H1 (cell line): Measurements from ENCODE around the gene SIPA1L3. TPM values are rescaled to one million over a fixed set of nuclear protein-coding genes. Genes with fewer than 3 reads are reported as not detected.

ENCODE experiments used
- CTCF ChIA-PET: fragments of 300-600 bp; sonication (Branson Sonifier 250); formaldehyde crosslinking; loops from one replicate; lab custom pipeline; 2021; ENCODE audit not compliant: partially characterized antibody; lab: Charles Lee
- POLR2A ChIA-PET: fragments of 300-600 bp; sonication (Branson Sonifier 250); formaldehyde crosslinking; loops from one replicate; lab custom pipeline; 2021; ENCODE audit warnings: inconsistent platforms; ENCODE audit not compliant: partially characterized antibody; lab: Charles Lee
- DNase-seq, 2 experiments: peaks; one replicate each; pipeline versions ENCODE4 v3.0.0 to v3.0.0-alpha.2; 2010 to 2022; ENCODE audit warnings: low spot score in 2 of 2, low read depth in 1 of 2, mixed read lengths in 1 of 2
- FAIRE-seq: peaks from 2 replicates; lab custom pipeline; 2011; peaks lifted over from hg19 to GRCh38; lab: Jason Lieb, UNC
- H2AFZ ChIP-seq: 2 replicates; pipeline ENCODE4 v1.8.1; 2012; ENCODE audit warnings: low read length, inconsistent platforms
- H2AK5ac ChIP-seq: 2 replicates; pipeline ENCODE4 v1.6.1; 2013; ENCODE audit warnings: low read depth, low read length
- H2BK120ac ChIP-seq: replicated peaks from 2 replicates; pipeline ENCODE3; 2013; ENCODE audit warnings: low read depth, low read length, inconsistent platforms
- H2BK12ac ChIP-seq: 2 replicates; pipeline ENCODE4 v1.6.1; 2013; ENCODE audit warnings: low read depth, low read length
- H2BK15ac ChIP-seq: 2 replicates; pipeline ENCODE4 v1.6.1; 2013; ENCODE audit warnings: low read length
- H2BK20ac ChIP-seq: 2 replicates; pipeline ENCODE4 v1.6.1; 2013; ENCODE audit warnings: low read length
- H2BK5ac ChIP-seq: 2 replicates; pipeline ENCODE4 v1.6.1; 2013; ENCODE audit warnings: low read depth, low read length
- H3K14ac ChIP-seq: 2 replicates; pipeline ENCODE4 v1.6.1; 2013; ENCODE audit warnings: inconsistent platforms; ENCODE audit not compliant: insufficient read length
- H3K18ac ChIP-seq: 2 replicates; pipeline ENCODE4 v1.6.1; 2013; ENCODE audit warnings: low read length; ENCODE audit errors: extremely low read depth
- H3K23ac ChIP-seq: 2 replicates; pipeline ENCODE4 v1.6.1; 2013; ENCODE audit warnings: inconsistent platforms; ENCODE audit not compliant: insufficient read length
- H3K23me2 ChIP-seq: 2 replicates; pipeline ENCODE4 v1.6.1; 2013; ENCODE audit warnings: low read depth, low read length
- H3K27ac ChIP-seq: 2 replicates; pipeline ENCODE4 v1.6.1; 2011; ENCODE audit warnings: low read depth, low read length, inconsistent platforms
- H3K27me3 ChIP-seq, 4 experiments: replicated peaks in 1 of 4; 1 replicate in 1 of 4; 2 replicates in 3 of 4; pipeline versions ENCODE4 v1.6.1 to v1.8.1; 2011 to 2013; ENCODE audit warnings: low read length in 3 of 4, mild to moderate bottlenecking in 3 of 4, inconsistent platforms in 2 of 4, mixed read lengths in 2 of 4, moderate library complexity in 1 of 4; ENCODE audit not compliant: control insufficient read depth in 3 of 4, insufficient read depth in 3 of 4; ENCODE audit errors: extremely low read depth in 1 of 4
- H3K36me3 ChIP-seq, 4 experiments: 2 replicates each; pipeline versions ENCODE4 v1.6.1 to v1.8.1; 2011 to 2013; ENCODE audit warnings: mild to moderate bottlenecking in 4 of 4, low read length in 3 of 4, moderate library complexity in 2 of 4, control low read depth in 1 of 4, inconsistent platforms in 1 of 4; ENCODE audit not compliant: insufficient read depth in 4 of 4, control insufficient read depth in 2 of 4
- H3K4ac ChIP-seq: replicated peaks from 2 replicates; pipeline ENCODE3; 2013; ENCODE audit warnings: low read length, low read depth, mixed read lengths, inconsistent platforms; ENCODE audit not compliant: insufficient read length
- H3K4me1 ChIP-seq, 4 experiments: replicated peaks in 1 of 4; 1 replicate in 1 of 4; 2 replicates in 3 of 4; pipeline versions ENCODE4 v1.6.1 to v1.8.1; 2011 to 2013; ENCODE audit warnings: low read length in 3 of 4, inconsistent platforms in 2 of 4, mixed read lengths in 1 of 4; ENCODE audit not compliant: insufficient read depth in 4 of 4, control insufficient read depth in 3 of 4
- H3K4me2 ChIP-seq, 2 experiments: 2 replicates each; pipeline versions ENCODE4 v1.6.1 to v1.8.1; 2011 to 2013; ENCODE audit warnings: low read depth in 2 of 2, low read length in 2 of 2, control low read depth in 1 of 2, inconsistent platforms in 1 of 2, mild to moderate bottlenecking in 1 of 2; ENCODE audit not compliant: insufficient read depth in 1 of 2
- H3K4me3 ChIP-seq, 4 experiments: fragments of 200-600, 300-600 bp in 1 of 4; sonication (generic), shearing (Covaris generic), sonication (Bioruptor Twin) in 1 of 4; 2 replicates each; pipeline versions ENCODE4 v1.5.1 to v1.8.1; 2011 to 2016; ENCODE audit warnings: low read length in 4 of 4, low read depth in 3 of 4, control low read depth in 2 of 4, inconsistent platforms in 2 of 4, mild to moderate bottlenecking in 2 of 4, mixed read lengths in 1 of 4, moderate library complexity in 1 of 4; ENCODE audit not compliant: insufficient read depth in 2 of 4; ENCODE audit errors: extremely low read depth in 1 of 4
- H3K56ac ChIP-seq: replicated peaks from 2 replicates; pipeline ENCODE3; 2013; ENCODE audit warnings: low read depth, mild to moderate bottlenecking, mixed read lengths, low read length, inconsistent platforms; ENCODE audit not compliant: insufficient read length
- H3K79me1 ChIP-seq: 2 replicates; pipeline ENCODE4 v1.6.1; 2013; ENCODE audit warnings: low read depth, low read length, control low read depth
- H3K79me2 ChIP-seq, 2 experiments: 2 replicates each; pipeline versions ENCODE4 v1.6.1 to v1.8.1; 2012 to 2013; ENCODE audit warnings: low read length in 2 of 2, mild to moderate bottlenecking in 2 of 2, inconsistent platforms in 1 of 2; ENCODE audit not compliant: insufficient read depth in 2 of 2, control insufficient read depth in 1 of 2
- H3K9ac ChIP-seq, 4 experiments: replicated peaks in 1 of 4; 1 replicate in 1 of 4; 2 replicates in 3 of 4; pipeline versions ENCODE4 v1.6.1 to v1.8.1; 2011 to 2013; ENCODE audit warnings: low read depth in 3 of 4, low read length in 3 of 4, control low read depth in 2 of 4, mild to moderate bottlenecking in 2 of 4, moderate library complexity in 2 of 4, inconsistent platforms in 1 of 4; ENCODE audit errors: extremely low read depth in 1 of 4
- H3K9me3 ChIP-seq, 2 experiments: 2 replicates each; pipeline versions ENCODE4 v1.6.1 to v1.8.1; 2012 to 2013; ENCODE audit warnings: mild to moderate bottlenecking in 2 of 2, moderate library complexity in 2 of 2, control low read depth in 1 of 2, inconsistent platforms in 1 of 2, low read depth in 1 of 2, low read length in 1 of 2, mixed read lengths in 1 of 2; ENCODE audit not compliant: insufficient read depth in 2 of 2
- H4K20me1 ChIP-seq, 2 experiments: replicated peaks in 1 of 2; 2 replicates each; pipeline versions ENCODE3 to v1.8.1; 2011 to 2013; ENCODE audit warnings: inconsistent platforms in 2 of 2, low read length in 2 of 2, mild to moderate bottlenecking in 1 of 2; ENCODE audit not compliant: insufficient read depth in 2 of 2, control insufficient read depth in 1 of 2
- H4K5ac ChIP-seq: 2 replicates; pipeline ENCODE4 v1.6.1; 2013; ENCODE audit warnings: low read length, low read depth, mixed read lengths, inconsistent platforms; ENCODE audit not compliant: insufficient read length
- H4K8ac ChIP-seq: 2 replicates; pipeline ENCODE4 v1.8.0; 2013; ENCODE audit warnings: mild to moderate bottlenecking, moderate library complexity, low read length, inconsistent platforms; ENCODE audit not compliant: insufficient read depth; ENCODE audit errors: extremely low read depth
- H4K91ac ChIP-seq: replicated peaks from 2 replicates; pipeline ENCODE3; 2013; ENCODE audit warnings: low read length, mixed read lengths, inconsistent platforms; ENCODE audit not compliant: insufficient read length
- POLR2AphosphoS5 ChIP-seq: IDR thresholded peaks from 2 replicates; pipeline ENCODE4 v1.6.1; 2011; ENCODE audit warnings: low read depth, low read length
- WGBS, 2 experiments: shearing (Covaris generic) in 1 of 2; methylation state at CpG; one replicate each; pipeline versions ENCODE4 v1.1.6 to v1.1.7; 2013 to 2015; ENCODE audit warnings: low lambda C conversion rate in 2 of 2, mixed read lengths in 2 of 2, inconsistent platforms in 1 of 2, low coverage in 1 of 2, missing lambda C conversion rate in 1 of 2; ENCODE audit not compliant: insufficient replicate concordance in 2 of 2, insufficient coverage in 1 of 2, insufficient read length in 1 of 2; ENCODE audit errors: extremely low coverage in 1 of 2, missing lambda C conversion rate in 1 of 2; 5-methylcytosine and 5-hydroxymethylcytosine counted together
- polyA plus RNA-seq, 7 experiments: library from polyadenylated mRNA; depleted of rRNA in 3 of 7; stranded (reverse) in 5 of 7; unstranded in 2 of 7; fragments of >200 nt in 5 of 7; fragments of 200-250 nt in 2 of 7; gene quantifications; 1 replicate in 5 of 7; 2 replicates in 1 of 7; 4 replicates in 1 of 7; pipeline versions ENCODE4 v1.2.1 to v1.2.3, GENCODE V29; 2011 to 2013; ENCODE audit warnings: missing spikeins in 2 of 7, mixed read lengths in 2 of 7
- total RNA-seq: library from RNA; stranded (reverse); fragmentation: NEBNext Ultra II Directional; extraction: Animal tissue kit (Norgen Biotek cat#: 25700); gene quantifications from 2 replicates; pipeline ENCODE4 v1.2.1, GENCODE V29; 2021
- TF ChIP-seq, protein P1 (sequence below): IDR thresholded peaks from 2 replicates; pipeline ENCODE4 v1.6.1; 2012; ENCODE audit warnings: inconsistent platforms

The SIPA1L3 gene
- total and polyA plus RNA-seq, 2 of the 8 experiments (the other 6 are each of a cell fraction or from before 2014, with no cell fraction given), result 15.0 to 54.9 TPM

DNA sequence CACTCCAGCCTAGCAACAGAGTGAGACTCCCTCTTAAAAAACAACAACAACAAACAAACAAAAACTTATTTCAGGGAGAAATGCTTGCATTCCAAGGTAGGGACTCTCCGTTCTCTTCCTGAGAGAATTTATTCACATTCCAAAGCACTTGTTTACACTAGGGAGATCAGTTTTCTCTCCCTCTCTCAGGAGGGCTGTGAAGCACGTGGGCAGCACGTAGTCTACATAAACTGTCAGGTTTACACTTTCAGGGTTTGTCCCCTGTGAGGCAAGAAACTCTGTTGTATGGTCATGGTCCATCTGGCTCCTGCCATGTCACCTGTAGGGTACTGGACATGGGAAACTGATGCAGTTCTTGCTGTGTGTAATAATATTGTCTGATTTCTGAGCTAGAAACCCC is 32.2 kb upstream of the SIPA1L3 start:
- DNase-seq, result no peak
- TF ChIP-seq, protein P1, sequence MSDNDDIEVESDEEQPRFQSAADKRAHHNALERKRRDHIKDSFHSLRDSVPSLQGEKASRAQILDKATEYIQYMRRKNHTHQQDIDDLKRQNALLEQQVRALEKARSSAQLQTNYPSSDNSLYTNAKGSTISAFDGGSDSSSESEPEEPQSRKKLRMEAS, result peak; percentile 81
- no peak for TF ChIP-seq POLR2AphosphoS5

More for the DNA sequence above, 32.2 kb upstream of the SIPA1L3 start:
- no peak for FAIRE-seq
- Histone ChIP-seq H3K23ac (no peak overlapping the region), H3K79me1 (no peaks in the 10 kb centered on the region), H3K79me2 (no peaks in the 10 kb centered on the region), H4K20me1 (no peaks in the 10 kb centered on the region), H4K5ac (no peak overlapping the region), H3K4me1 (no peaks in the 10 kb centered on the region; a peak in 1 of 7 replicates), H2BK5ac (no peak overlapping the region), H3K9me3 (peaks cover 5 to 6% of the 10 kb centered on the region in 2 experiments; a peak in 2 of 4 replicates), H2BK15ac (peak overlapping the region; percentile 19), H3K9ac (no peak overlapping the region), H4K8ac (no peak overlapping the region), H3K27me3 (no peaks in the 10 kb centered on the region), H3K23me2 (no peaks in the 10 kb centered on the region; the same call in 1 of the 2 replicates), H3K56ac (no peak overlapping the region), H2AFZ (peak overlapping the region; percentile 43; the same call in 1 of the 2 replicates), H3K4me2 (no peak overlapping the region), H2BK120ac (no peak overlapping the region), H3K27ac (no peak overlapping the region), H2AK5ac (no peak overlapping the region), H2BK12ac (no peak overlapping the region), H3K4me3 (no peak overlapping the region), H2BK20ac (no peak overlapping the region), H3K4ac (no peak overlapping the region), H4K91ac (no peak overlapping the region), H3K14ac (no peak overlapping the region), H3K18ac (peak overlapping the region; percentile 3; the same call in 1 of the 2 replicates), H3K36me3 (no peaks in the 10 kb centered on the region; a peak in 1 of 8 replicates)
- POLR2A ChIA-PET, result interaction anchor here (0.7 to 1.8 kb wide), 2 partner anchors 10 to 32 kb away, joined by 3 to 9 read pairs; partner anchors contain the start of gene SIPA1L3
- CTCF ChIA-PET, result interaction anchor here (0.6 to 1.3 kb wide), 3 partner anchors 14 to 24 kb away, joined by 3 to 7 read pairs (median 5); no protein-coding TSS in a partner anchor
- WGBS, 2 experiments, result 49% methylated on average over 3 of the region's 3 CpGs; no CpG with 5 or more reads in 1 of the 2 experiments
